Bronchial epithelial cell (primary cell): Measurements from ENCODE around the gene IFNL4. TPM values are rescaled to one million over a fixed set of nuclear protein-coding genes. Genes with fewer than 3 reads are reported as not detected.
A peak's percentile ranks its signal among the peaks of the same experiment; 100 is the strongest.
"Not testable (repeated sequence)": the region's sequence is repeated elsewhere in the genome, so short reads cannot be mapped to it uniquely, and the experiment has no call there.

Experiments
- DNase-seq: peaks from one replicate; pipeline ENCODE4 v3.0.0-alpha.2; 2010; ENCODE audit warnings: low read depth
- FAIRE-seq: peaks from 2 replicates; lab custom pipeline; 2011; peaks lifted over from hg19 to GRCh38; lab: Jason Lieb, UNC
- H3K27me3 ChIP-seq: 2 replicates; pipeline ENCODE4 v1.5.1; 2011; ENCODE audit warnings: low read length; ENCODE audit not compliant: control insufficient read depth, insufficient read depth
- H3K36me3 ChIP-seq: 2 replicates; pipeline ENCODE4 v1.5.1; 2011; ENCODE audit warnings: low read length; ENCODE audit not compliant: control insufficient read depth, insufficient read depth
- H3K4me3 ChIP-seq: 2 replicates; pipeline ENCODE4 v1.5.1; 2011; ENCODE audit warnings: mild to moderate bottlenecking, low read depth, low read length, control low read depth
- total RNA-seq: library from RNA; depleted of rRNA; stranded (reverse); fragments of >200 nt; gene quantifications from 2 replicates; pipeline ENCODE4 v1.2.1, GENCODE V29; 2014
- TF ChIP-seq, protein P1 (sequence below): IDR thresholded peaks from 2 replicates; pipeline ENCODE4 v1.5.1; 2011; ENCODE audit warnings: mild to moderate bottlenecking, moderate library complexity, low read length, control low read depth, inconsistent platforms; ENCODE audit not compliant: insufficient read depth, severe bottlenecking

IFNL4 gene
- total RNA-seq, 1 donor from 2014 or later: not detected

DNA sequence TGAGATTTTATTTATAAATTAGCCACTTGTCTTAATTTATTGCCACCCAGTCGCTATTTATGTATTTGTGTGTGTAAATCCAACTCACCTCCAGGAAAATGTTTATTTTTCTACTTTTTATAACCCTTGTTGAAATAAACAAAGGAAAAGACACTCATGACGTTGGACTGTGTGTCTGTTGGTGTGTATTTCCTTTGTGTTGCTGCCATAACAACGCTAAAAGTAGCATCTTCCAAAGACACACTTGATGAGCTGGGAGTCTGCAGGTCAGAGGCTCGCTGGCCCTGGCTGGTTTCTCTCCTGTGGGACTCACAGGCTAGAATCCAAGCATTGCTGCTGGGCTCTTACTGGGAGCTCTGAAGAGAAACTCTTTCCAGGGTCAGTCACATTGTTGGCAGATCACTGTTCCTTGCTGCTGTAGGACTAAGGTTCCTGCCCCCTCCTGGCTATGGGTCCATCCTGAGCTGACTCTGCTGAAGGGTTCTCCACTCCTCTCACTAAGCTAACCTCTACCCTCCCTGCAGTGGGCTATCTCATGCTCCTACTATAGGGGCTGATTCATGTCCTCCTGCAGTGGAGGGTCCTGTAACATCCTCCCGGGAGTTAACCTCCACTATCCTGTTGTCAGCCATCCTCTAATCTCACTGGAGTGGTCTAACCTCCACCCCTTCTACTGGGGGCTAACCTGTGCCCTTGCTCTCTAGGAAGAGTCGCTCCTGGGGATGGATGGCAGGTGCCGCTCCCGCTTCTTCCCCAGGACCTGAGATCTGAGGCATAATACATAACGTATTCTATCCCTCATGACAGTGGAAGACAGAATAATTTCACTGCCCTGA, 21.6 kb upstream of the IFNL4 start:
- no peak for DNase-seq
- Histone ChIP-seq H3K27me3 (peaks cover 6% of the 10 kb centered on the region), H3K4me3 (no peak overlapping the region), H3K36me3 (no peaks in the 10 kb centered on the region)
- no peak for FAIRE-seq
- TF ChIP-seq, protein P1, sequence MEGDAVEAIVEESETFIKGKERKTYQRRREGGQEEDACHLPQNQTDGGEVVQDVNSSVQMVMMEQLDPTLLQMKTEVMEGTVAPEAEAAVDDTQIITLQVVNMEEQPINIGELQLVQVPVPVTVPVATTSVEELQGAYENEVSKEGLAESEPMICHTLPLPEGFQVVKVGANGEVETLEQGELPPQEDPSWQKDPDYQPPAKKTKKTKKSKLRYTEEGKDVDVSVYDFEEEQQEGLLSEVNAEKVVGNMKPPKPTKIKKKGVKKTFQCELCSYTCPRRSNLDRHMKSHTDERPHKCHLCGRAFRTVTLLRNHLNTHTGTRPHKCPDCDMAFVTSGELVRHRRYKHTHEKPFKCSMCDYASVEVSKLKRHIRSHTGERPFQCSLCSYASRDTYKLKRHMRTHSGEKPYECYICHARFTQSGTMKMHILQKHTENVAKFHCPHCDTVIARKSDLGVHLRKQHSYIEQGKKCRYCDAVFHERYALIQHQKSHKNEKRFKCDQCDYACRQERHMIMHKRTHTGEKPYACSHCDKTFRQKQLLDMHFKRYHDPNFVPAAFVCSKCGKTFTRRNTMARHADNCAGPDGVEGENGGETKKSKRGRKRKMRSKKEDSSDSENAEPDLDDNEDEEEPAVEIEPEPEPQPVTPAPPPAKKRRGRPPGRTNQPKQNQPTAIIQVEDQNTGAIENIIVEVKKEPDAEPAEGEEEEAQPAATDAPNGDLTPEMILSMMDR: no peak

DNA sequence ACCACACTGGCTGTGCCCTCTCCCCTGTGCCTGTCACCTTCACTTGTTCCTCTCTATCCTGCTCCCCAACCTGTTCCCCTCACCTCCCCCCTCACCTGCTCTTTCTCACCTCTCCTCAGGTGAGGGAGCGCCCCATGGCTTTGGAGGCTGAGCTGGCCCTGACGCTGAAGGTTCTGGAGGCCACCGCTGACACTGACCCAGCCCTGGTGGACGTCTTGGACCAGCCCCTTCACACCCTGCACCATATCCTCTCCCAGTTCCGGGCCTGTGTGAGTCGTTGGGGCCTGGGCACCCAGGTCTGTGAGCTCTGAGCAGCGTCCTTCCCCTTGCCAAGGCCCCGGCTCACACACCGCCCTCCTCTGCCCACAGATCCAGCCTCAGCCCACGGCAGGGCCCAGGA, 20.7 kb upstream of the IFNL4 start:
- not testable (repeated sequence) for H3K36me3 ChIP-seq, H3K4me3 ChIP-seq, DNase-seq, FAIRE-seq
- H3K27me3 ChIP-seq: peaks cover 14% of the 10 kb centered on the region

DNA sequence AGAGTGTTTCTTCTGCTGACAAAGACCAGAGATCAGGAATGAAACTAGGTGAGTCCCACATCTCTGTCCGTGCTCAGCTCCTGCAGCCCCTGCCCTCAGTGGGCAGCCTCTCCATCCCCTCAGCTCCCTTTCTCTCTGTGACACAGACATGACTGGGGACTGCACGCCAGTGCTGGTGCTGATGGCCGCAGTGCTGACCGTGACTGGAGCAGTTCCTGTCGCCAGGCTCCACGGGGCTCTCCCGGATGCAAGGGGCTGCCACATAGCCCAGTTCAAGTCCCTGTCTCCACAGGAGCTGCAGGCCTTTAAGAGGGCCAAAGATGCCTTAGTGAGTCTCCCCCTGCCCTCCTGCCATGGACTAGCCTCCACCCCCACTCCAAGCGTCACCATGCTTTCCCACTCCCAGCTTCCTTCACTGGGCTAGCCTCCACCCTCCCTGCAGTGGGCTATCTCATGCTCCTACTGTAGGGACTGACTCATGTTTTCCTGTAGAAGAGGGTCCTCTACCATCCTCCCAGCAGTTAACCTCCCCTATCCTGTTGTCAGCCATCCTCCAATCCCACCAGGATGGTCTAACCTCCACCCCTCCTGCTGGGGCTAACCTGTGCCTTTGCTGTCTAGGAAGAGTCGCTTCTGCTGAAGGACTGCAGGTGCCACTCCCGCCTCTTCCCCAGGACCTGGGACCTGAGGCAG, 20.0 kb upstream of the IFNL4 start:
- not testable (repeated sequence) for FAIRE-seq, H3K36me3 ChIP-seq, H3K4me3 ChIP-seq, DNase-seq
- peaks cover 21% of the 10 kb centered on the region for H3K27me3 ChIP-seq

DNA sequence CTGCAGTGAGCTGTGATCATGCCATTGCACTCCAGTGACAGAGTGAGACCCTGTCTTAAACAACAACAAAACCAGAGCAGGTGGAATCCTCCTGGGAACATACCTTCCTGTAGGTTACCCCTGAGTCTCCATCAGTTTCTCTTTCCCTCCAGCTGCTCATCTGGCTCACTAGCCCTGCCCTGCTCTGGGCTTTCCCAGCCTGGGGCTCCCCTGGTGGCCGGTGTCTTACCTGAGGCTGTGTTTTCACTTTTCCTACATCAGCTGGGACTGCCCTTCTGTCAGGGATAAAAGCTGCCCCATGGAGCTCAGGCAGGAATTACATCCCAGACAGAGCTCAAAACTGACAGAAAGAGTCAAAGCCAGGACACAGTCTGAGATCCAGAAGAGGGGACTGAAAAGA, 19.4 kb upstream of the IFNL4 start, which contains the start of gene IFNL2:
TSS of gene IFNL2 (plus strand) at position 312 of the 400 bp plus-strand sequence. CDS start 173 bp downstream, outside the sequence.
- H3K27me3 ChIP-seq: peaks cover 25% of the 10 kb centered on the region
- not testable (repeated sequence) for DNase-seq, H3K36me3 ChIP-seq, H3K4me3 ChIP-seq
- FAIRE-seq: peak; percentile 98

DNA sequence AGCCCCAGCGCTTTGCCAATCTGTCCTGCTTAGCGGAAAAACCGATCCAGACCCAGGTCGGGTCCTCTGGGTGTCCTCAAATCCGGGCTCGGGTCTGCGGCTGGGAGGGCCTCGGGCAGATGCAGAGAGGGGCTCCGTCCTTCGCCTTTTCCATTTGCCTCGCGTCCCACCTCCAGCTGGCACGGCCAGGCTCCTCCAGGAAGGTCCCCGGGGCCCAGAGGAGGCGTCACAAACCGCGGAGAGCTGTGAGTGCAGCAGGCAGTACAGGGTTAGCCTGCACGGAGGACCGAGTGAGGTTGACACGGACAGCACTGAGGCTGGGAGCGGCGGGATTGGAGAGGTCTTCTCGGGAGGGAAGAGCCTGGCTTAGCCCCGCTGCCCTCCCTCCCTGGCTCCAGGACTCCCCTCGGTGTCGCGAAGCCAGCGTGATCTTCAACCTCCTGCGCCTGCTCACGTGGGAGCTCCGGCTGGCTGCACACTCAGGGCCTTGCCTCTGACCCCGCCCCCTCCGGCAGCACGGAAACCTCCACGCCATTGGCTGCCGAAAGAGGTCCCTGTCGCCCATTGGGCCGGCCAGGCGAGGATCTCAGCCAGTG, 16.8 kb upstream of the IFNL4 start:
- no peak for DNase-seq
- no peak for FAIRE-seq

DNA sequence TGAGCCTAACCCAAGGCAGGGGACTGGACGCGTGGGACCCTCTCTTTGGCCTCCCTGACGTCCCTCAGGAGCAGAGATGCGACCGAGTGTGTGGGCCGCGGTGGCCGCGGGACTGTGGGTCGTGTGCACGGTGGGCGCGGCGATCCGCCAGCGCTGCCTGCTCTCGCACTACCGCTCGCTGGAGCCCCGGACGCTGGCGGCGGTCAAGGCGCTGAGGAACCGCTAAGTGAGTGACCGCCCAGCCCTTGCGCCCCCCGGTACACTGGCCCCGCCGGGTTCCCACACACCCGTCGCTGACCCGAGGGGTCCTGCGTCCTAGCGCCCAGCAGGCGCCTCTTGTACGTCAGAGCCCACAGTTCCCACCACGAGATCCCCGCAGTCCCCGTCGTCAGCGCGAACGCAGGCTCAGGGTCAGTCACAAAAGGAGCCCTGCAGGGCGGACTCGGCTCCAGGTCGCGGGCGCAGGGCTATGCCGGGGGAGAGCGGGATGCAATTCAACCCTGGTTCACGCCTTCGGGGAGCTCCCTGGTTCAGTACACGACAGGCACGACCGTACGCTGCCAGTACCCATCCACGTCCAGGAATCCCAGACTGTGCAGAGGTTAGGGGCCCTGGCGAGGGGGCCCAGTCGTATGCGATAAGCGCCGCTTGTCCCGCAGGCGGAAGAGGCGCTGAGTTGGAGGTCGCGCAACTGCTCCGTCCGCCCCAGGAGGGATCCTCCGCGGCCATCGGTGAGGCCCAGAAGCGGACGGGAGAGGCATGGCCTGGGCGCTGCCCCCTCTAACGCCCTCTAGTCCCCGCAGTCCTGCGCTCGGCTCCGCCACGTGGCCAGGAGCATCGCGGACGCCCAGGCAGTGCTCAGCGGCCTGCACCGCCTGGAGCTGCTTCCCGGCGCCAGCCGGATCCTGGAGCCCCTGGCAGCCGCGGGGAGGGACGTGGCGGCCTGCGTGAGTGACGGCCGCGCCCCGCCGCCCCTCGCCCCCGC, 15.9 kb upstream of the IFNL4 start:
- no peak for FAIRE-seq
- Histone ChIP-seq H3K27me3 (peaks cover 33% of the 10 kb centered on the region), H3K4me3 (no peak overlapping the region), H3K36me3 (no peaks in the 10 kb centered on the region)
- TF ChIP-seq, protein P1: no peak
- no peak for DNase-seq

More for the DNA sequence above, 16.8 kb upstream of the IFNL4 start:
- Histone ChIP-seq H3K36me3 (no peaks in the 10 kb centered on the region), H3K27me3 (peaks cover 33% of the 10 kb centered on the region), H3K4me3 (no peak overlapping the region)
- TF ChIP-seq, protein P1: no peak
